Astrocyte of the cerebellum (primary cell): ENCODE data around the gene SCLY.
A peak's percentile ranks its signal among the peaks of the same experiment; 100 is the strongest.

ENCODE experiments used
- DNase-seq: peaks from one replicate; pipeline ENCODE4 v3.0.0-alpha.2; 2011; ENCODE audit warnings: low read depth
- H3K4me3 ChIP-seq: 2 replicates; pipeline ENCODE4 v1.5.1; 2011; ENCODE audit warnings: mild to moderate bottlenecking, low read depth, low read length, moderate library complexity
- CTCF ChIP-seq: IDR thresholded peaks from 2 replicates; pipeline ENCODE4 v1.5.1; 2012; ENCODE audit warnings: low read length, low read depth, moderate library complexity, mild to moderate bottlenecking; ENCODE audit errors: missing control alignments
- in situ Hi-C: cut with HindIII; loops from 2 replicates; pipeline ENCODE4 v1.10.0; 2017; ENCODE audit warnings: low sequenced_read_pairs

SCLY gene

GRCh38 chr2:238134393-238134785 lies 73.6 kb downstream of the SCLY start:
- H3K4me3 ChIP-seq, result no peak overlapping the region
- DNase-seq, result no peak
- in situ Hi-C loops, result no loop called here
- no peak for TF ChIP-seq CTCF

GRCh38 chr2:238135601-238136150 lies 74.9 kb downstream of the SCLY start:
- in situ Hi-C loops, result no loop called here
- TF ChIP-seq CTCF, result no peak
- DNase-seq, result no peak
- no peak overlapping the region for H3K4me3 ChIP-seq

GRCh38 chr2:238136820-238137537 lies 76.2 kb downstream of the SCLY start:
- no peak overlapping the region for H3K4me3 ChIP-seq
- in situ Hi-C loops, result no loop called here
- TF ChIP-seq CTCF, result no peak
- DNase-seq, result no peak

GRCh38 chr2:238137885-238138284 lies 77.1 kb downstream of the SCLY start:
- H3K4me3 ChIP-seq, result no peak overlapping the region
- TF ChIP-seq CTCF, result no peak
- in situ Hi-C loops, result no loop called here
- DNase-seq, result no peak

- in situ Hi-C loops, result no loop called here
- no peak for TF ChIP-seq CTCF
- no peak for DNase-seq
- H3K4me3 ChIP-seq, result no peak within 1 kb of the TSS
Measured at GRCh38 chr2:238138331-238139195, 77.8 kb downstream of the SCLY start, which contains the start of gene KLHL30. TSS of gene KLHL30 (plus strand) at chr2:238138668. CDS start at chr2:238140755, 2,087 bp downstream.

GRCh38 chr2:238139196-238140039 lies 78.6 kb downstream of the SCLY start:
- peak; percentile 58 for TF ChIP-seq CTCF
- DNase-seq, result no peak
- H3K4me3 ChIP-seq, result no peak overlapping the region
- in situ Hi-C loops, result no loop called here
